Endothelial cell of hepatic sinusoid (primary cell): ENCODE measurements around the gene DDX27.
"Not testable (repeated sequence)": the region's sequence is repeated elsewhere in the genome, so short reads cannot be mapped to it uniquely, and the experiment has no call there.

ENCODE experiments used
- in situ Hi-C: cut with HindIII; loops from 2 replicates; pipeline ENCODE4 v1.10.0; 2017; ENCODE audit warnings: low sequenced_read_pairs

Gene DDX27

GRCh38 chr20:49219091-49219923, at the start of gene DDX27:
DDX27 (plus strand) TSS chr20:49219416; CDS start chr20:49219449, 33 bp downstream.
- in situ Hi-C loops: no loop called here

GRCh38 chr20:49169547-49169946, 49.7 kb upstream of the DDX27 start:
- in situ Hi-C loops: no loop called here

GRCh38 chr20:49170714-49171113, 48.5 kb upstream of the DDX27 start:
- in situ Hi-C loops: loop anchor here (5.0 kb wide), 2 partner anchors 38 to 52 kb away; no protein-coding TSS in a partner anchor

GRCh38 chr20:49171909-49172308, 47.3 kb upstream of the DDX27 start:
- in situ Hi-C loops: loop anchor here (5.0 kb wide), 2 partner anchors 40 to 50 kb away; no protein-coding TSS in a partner anchor

- in situ Hi-C loops: loop anchor here (5.0 kb wide), 2 partner anchors 40 to 50 kb away; no protein-coding TSS in a partner anchor
These were observed 46.8 kb upstream of the DDX27 start for GRCh38 chr20:49172413-49172812.

GRCh38 chr20:49174183-49174582, 45.0 kb upstream of the DDX27 start:
- in situ Hi-C loops: loop anchor here (5.0 kb wide), 2 partner anchors 42 to 48 kb away; no protein-coding TSS in a partner anchor

- in situ Hi-C loops: no loop called here
These were observed 39.6 kb upstream of the DDX27 start for GRCh38 chr20:49179368-49180277.

- in situ Hi-C loops: no loop called here
These were observed 37.8 kb upstream of the DDX27 start for GRCh38 chr20:49181265-49181877.

- in situ Hi-C loops: no loop called here
These were observed 35.8 kb upstream of the DDX27 start for GRCh38 chr20:49183444-49183843.

- in situ Hi-C loops: not testable (repeated sequence)
These were observed 35.1 kb upstream of the DDX27 start for GRCh38 chr20:49184084-49184501.

- in situ Hi-C loops: no loop called here
These were observed 34.5 kb upstream of the DDX27 start for GRCh38 chr20:49184691-49185070.

- in situ Hi-C loops: no loop called here
These were observed 34.0 kb upstream of the DDX27 start for GRCh38 chr20:49185071-49185761.

- in situ Hi-C loops: no loop called here
These were observed 32.5 kb upstream of the DDX27 start for GRCh38 chr20:49186535-49187329.

- in situ Hi-C loops: no loop called here
These were observed 31.8 kb upstream of the DDX27 start for GRCh38 chr20:49187330-49187850.

GRCh38 chr20:49187851-49188641, 31.2 kb upstream of the DDX27 start, which contains the start of gene STAU1:
STAU1 (minus strand) TSS chr20:49188334; CDS start chr20:49166201, 22,133 bp downstream.
- in situ Hi-C loops: no loop called here

GRCh38 chr20:49192944-49193518, 26.2 kb upstream of the DDX27 start:
- in situ Hi-C loops: not testable (repeated sequence)

- in situ Hi-C loops: loop anchor here (5.0 to 10.0 kb wide), 2 partner anchors 42 to 45 kb away; no protein-coding TSS in a partner anchor
These were observed 19.4 kb upstream of the DDX27 start for GRCh38 chr20:49199729-49200293.
